Effector memory CD8-positive, alpha-beta T cell (primary cell): ENCODE results near the gene C2CD4C.
"Not testable (repeated sequence)": the region's sequence is repeated elsewhere in the genome, so short reads cannot be mapped to it uniquely, and the experiment has no call there.

Experiments used
- ATAC-seq: fragments of 150-1000 bp; cut with Tn5 transposase; replicated peaks from 2 replicates; pipeline ENCODE4 v1.10.0; 2021; ENCODE audit warnings: mild to moderate bottlenecking, moderate library complexity
- DNase-seq, 3 experiments: peaks; one replicate each; pipeline ENCODE4 v3.0.0; 2021
- H3K27ac Mint-ChIP-seq, 2 donors: one replicate each; pipeline ENCODE4 v1.8.0; 2022; ENCODE audit warnings: mild to moderate bottlenecking in 2 of 2, mixed read lengths in 2 of 2, moderate library complexity in 2 of 2
- H3K27me3 Mint-ChIP-seq, 2 donors: one replicate each; pipeline ENCODE4 v1.8.0; 2022; ENCODE audit warnings: mixed read lengths in 2 of 2
- H3K36me3 Mint-ChIP-seq: one replicate; pipeline ENCODE4 v1.8.0; 2022; ENCODE audit warnings: mild to moderate bottlenecking, moderate library complexity, mixed read lengths; ENCODE audit not compliant: insufficient read depth
- H3K4me1 Mint-ChIP-seq, 2 donors: one replicate each; pipeline ENCODE4 v1.8.0; 2022; ENCODE audit warnings: low read depth in 2 of 2, mixed read lengths in 2 of 2
- H3K4me3 Mint-ChIP-seq, 2 donors: one replicate each; pipeline ENCODE4 v1.8.0; 2022; ENCODE audit warnings: mild to moderate bottlenecking in 2 of 2, mixed read lengths in 2 of 2, moderate library complexity in 2 of 2
- H3K9me3 Mint-ChIP-seq, 2 donors: one replicate each; pipeline ENCODE4 v1.8.0; 2022; ENCODE audit warnings: mixed read lengths in 2 of 2

Gene C2CD4C

GRCh38 chr19:416416-416815 lies 7.5 kb upstream of the C2CD4C start:
- no peak overlapping the region for H3K27ac Mint-ChIP-seq
- no peak overlapping the region for H3K4me3 Mint-ChIP-seq
- no peaks in the 10 kb centered on the region for H3K4me1 Mint-ChIP-seq
- no peak for ATAC-seq
- H3K36me3 Mint-ChIP-seq = no peaks in the 10 kb centered on the region
- no peaks in the 10 kb centered on the region for H3K9me3 Mint-ChIP-seq
- no peaks in the 10 kb centered on the region for H3K27me3 Mint-ChIP-seq
- DNase-seq = no peak

GRCh38 chr19:415292-415691 lies 6.3 kb upstream of the C2CD4C start:
- Mint-ChIP-seq H3K36me3 (no peaks in the 10 kb centered on the region), H3K4me1 (no peaks in the 10 kb centered on the region), H3K9me3 (no peaks in the 10 kb centered on the region), H3K27me3 (peaks cover 0 to under 1% of the 10 kb centered on the region in 2 donors), H3K27ac (no peak overlapping the region), H3K4me3 (no peak overlapping the region)
- ATAC-seq = no peak
- no peak for DNase-seq

GRCh38 chr19:413756-414420 lies 4.9 kb upstream of the C2CD4C start:
- H3K36me3 Mint-ChIP-seq = no peaks in the 10 kb centered on the region
- peaks cover 9 to 13% of the 10 kb centered on the region in 2 donors for H3K27me3 Mint-ChIP-seq
- no peak overlapping the region for H3K27ac Mint-ChIP-seq
- no peak for DNase-seq
- peaks cover 5 to 6% of the 10 kb centered on the region in 2 donors for H3K4me1 Mint-ChIP-seq
- no peaks in the 10 kb centered on the region for H3K9me3 Mint-ChIP-seq
- no peak overlapping the region for H3K4me3 Mint-ChIP-seq
- no peak for ATAC-seq

GRCh38 chr19:412356-413355 lies 3.7 kb upstream of the C2CD4C start:
- no peak for DNase-seq
- no peak for ATAC-seq
- Mint-ChIP-seq H3K36me3 (no peaks in the 10 kb centered on the region), H3K4me1 (peaks cover 5 to 6% of the 10 kb centered on the region in 2 donors), H3K27ac (no peak overlapping the region), H3K27me3 (peaks cover 9 to 13% of the 10 kb centered on the region in 2 donors), H3K4me3 (no peak overlapping the region), H3K9me3 (no peaks in the 10 kb centered on the region)

- Mint-ChIP-seq H3K9me3 (no peaks in the 10 kb centered on the region), H3K36me3 (no peaks in the 10 kb centered on the region), H3K4me3 (no peak overlapping the region), H3K27ac (no peak overlapping the region), H3K27me3 (peaks cover 9 to 13% of the 10 kb centered on the region in 2 donors), H3K4me1 (peaks cover 5 to 6% of the 10 kb centered on the region in 2 donors)
- no peak for ATAC-seq
- DNase-seq = no peak
These were observed 2.9 kb upstream of the C2CD4C start for GRCh38 chr19:411723-412355.

- not testable (repeated sequence) for H3K36me3 Mint-ChIP-seq, ATAC-seq, DNase-seq, H3K4me3 Mint-ChIP-seq, H3K4me1 Mint-ChIP-seq, H3K9me3 Mint-ChIP-seq, H3K27ac Mint-ChIP-seq
- H3K27me3 Mint-ChIP-seq = peaks cover 9 to 13% of the 10 kb centered on the region in 2 donors
These were observed 2.3 kb upstream of the C2CD4C start for GRCh38 chr19:411121-411722.

GRCh38 chr19:410243-410781 lies 1.4 kb upstream of the C2CD4C start:
- H3K4me1 Mint-ChIP-seq = peaks cover 5 to 6% of the 10 kb centered on the region in 2 donors
- DNase-seq (no peak), ATAC-seq (no peak)
- H3K27ac Mint-ChIP-seq = no peak overlapping the region
- H3K4me3 Mint-ChIP-seq = no peak overlapping the region
- H3K36me3 Mint-ChIP-seq = no peaks in the 10 kb centered on the region
- H3K9me3 Mint-ChIP-seq = no peaks in the 10 kb centered on the region
- peaks cover 9 to 19% of the 10 kb centered on the region in 2 donors for H3K27me3 Mint-ChIP-seq

- Mint-ChIP-seq H3K4me1 (peaks cover 5 to 6% of the 10 kb centered on the region in 2 donors), H3K36me3 (no peaks in the 10 kb centered on the region), H3K27ac (peak overlapping the region in 1 of 2 donors; percentile 44), H3K9me3 (no peaks in the 10 kb centered on the region), H3K4me3 (peak overlapping the region; percentile 76 to 83), H3K27me3 (peaks cover 9 to 22% of the 10 kb centered on the region in 2 donors)
- ATAC-seq (peak; percentile 29), DNase-seq (no peak)
These were observed 732 bp upstream of the C2CD4C start for GRCh38 chr19:409516-410242.

GRCh38 chr19:408441-408901 lies 476 bp downstream of the C2CD4C start:
- peaks cover 5 to 6% of the 10 kb centered on the region in 2 donors for H3K4me1 Mint-ChIP-seq
- no peak overlapping the region for H3K27ac Mint-ChIP-seq
- H3K27me3 Mint-ChIP-seq = peaks cover 12 to 26% of the 10 kb centered on the region in 2 donors
- no peak for DNase-seq
- no peaks in the 10 kb centered on the region for H3K9me3 Mint-ChIP-seq
- no peaks in the 10 kb centered on the region for H3K36me3 Mint-ChIP-seq
- ATAC-seq = no peak
- H3K4me3 Mint-ChIP-seq = peak overlapping the region; percentile 8 to 12

- no peak for DNase-seq
- Mint-ChIP-seq H3K27me3 (peaks cover 17 to 33% of the 10 kb centered on the region in 2 donors), H3K9me3 (no peaks in the 10 kb centered on the region), H3K4me3 (peak overlapping the region; percentile 8 to 12), H3K36me3 (no peaks in the 10 kb centered on the region), H3K27ac (no peak overlapping the region), H3K4me1 (peaks cover 5 to 6% of the 10 kb centered on the region in 2 donors)
- no peak for ATAC-seq
These were observed 1.2 kb downstream of the C2CD4C start for GRCh38 chr19:407511-408440.

- Mint-ChIP-seq H3K27me3 (peaks cover 17 to 35% of the 10 kb centered on the region in 2 donors), H3K27ac (no peak overlapping the region), H3K36me3 (no peaks in the 10 kb centered on the region), H3K4me1 (peaks cover 5 to 6% of the 10 kb centered on the region in 2 donors), H3K4me3 (no peak overlapping the region), H3K9me3 (no peaks in the 10 kb centered on the region)
- DNase-seq (no peak), ATAC-seq (no peak)
These were observed 1.9 kb downstream of the C2CD4C start for GRCh38 chr19:406971-407510.
